ENCODE results near the gene ABCC8. TPM values are rescaled to one million over a fixed set of nuclear protein-coding genes. Genes with fewer than 3 reads are reported as not detected.

ABCC8 gene
- total and polyA plus RNA-seq, 9 of the 15 experiments (the other 6 are each of a cell fraction or from before 2014, with no cell fraction given), result not detected

DNA sequence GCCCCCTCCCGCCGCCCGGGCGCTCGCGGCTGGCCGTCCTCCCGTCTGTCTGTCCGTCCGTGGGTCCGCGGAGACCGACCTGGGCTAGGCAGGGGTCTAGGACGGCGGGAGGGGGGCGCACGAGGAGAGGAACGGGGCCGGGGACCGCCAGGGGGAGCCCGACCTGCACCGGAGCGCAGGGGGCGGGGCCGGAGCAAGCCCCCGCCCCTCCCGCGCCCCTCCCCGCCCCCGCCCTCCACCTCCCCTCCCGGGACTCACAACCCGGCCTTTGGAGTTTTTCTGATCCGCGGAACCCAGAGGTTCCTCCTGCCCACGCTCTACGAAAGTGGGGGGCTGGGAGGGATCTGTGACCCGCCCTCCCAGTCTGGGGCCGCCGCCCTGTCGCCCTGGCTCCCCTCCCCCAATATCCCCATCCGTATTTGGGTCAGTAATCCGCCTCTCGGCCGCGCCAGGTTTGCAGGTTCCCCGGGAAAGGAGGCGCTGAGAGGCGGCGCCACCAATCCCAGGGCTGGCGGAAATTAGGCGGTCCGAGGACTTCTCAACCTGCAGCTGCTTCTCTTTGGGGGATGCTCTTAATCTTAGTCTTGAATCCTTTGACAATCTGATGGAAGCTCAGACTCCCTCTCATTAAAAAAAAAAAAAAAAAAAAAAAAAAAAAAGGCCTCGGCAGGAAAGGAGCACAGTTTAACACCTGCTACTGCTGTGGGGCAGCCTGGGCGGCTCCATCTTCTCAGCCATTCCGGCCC lies 87.3 kb downstream of the ABCC8 start (continued):
- TF ChIP-seq, protein P1, sequence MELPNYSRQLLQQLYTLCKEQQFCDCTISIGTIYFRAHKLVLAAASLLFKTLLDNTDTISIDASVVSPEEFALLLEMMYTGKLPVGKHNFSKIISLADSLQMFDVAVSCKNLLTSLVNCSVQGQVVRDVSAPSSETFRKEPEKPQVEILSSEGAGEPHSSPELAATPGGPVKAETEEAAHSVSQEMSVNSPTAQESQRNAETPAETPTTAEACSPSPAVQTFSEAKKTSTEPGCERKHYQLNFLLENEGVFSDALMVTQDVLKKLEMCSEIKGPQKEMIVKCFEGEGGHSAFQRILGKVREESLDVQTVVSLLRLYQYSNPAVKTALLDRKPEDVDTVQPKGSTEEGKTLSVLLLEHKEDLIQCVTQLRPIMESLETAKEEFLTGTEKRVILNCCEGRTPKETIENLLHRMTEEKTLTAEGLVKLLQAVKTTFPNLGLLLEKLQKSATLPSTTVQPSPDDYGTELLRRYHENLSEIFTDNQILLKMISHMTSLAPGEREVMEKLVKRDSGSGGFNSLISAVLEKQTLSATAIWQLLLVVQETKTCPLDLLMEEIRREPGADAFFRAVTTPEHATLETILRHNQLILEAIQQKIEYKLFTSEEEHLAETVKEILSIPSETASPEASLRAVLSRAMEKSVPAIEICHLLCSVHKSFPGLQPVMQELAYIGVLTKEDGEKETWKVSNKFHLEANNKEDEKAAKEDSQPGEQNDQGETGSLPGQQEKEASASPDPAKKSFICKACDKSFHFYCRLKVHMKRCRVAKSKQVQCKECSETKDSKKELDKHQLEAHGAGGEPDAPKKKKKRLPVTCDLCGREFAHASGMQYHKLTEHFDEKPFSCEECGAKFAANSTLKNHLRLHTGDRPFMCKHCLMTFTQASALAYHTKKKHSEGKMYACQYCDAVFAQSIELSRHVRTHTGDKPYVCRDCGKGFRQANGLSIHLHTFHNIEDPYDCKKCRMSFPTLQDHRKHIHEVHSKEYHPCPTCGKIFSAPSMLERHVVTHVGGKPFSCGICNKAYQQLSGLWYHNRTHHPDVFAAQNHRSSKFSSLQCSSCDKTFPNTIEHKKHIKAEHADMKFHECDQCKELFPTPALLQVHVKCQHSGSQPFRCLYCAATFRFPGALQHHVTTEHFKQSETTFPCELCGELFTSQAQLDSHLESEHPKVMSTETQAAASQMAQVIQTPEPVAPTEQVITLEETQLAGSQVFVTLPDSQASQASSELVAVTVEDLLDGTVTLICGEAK (IDR thresholded peaks at IDR 0.05), result peak; percentile 37; the same call in 1 of the 2 replicates
- TF ChIP-seq, protein P1 (CRISPR knock-in tag; IDR thresholded peaks at IDR 0.05), result no peak
- peak; percentile 81 for TF ChIP-seq NEUROD1 (IDR thresholded peaks at IDR 0.05; ENCODE audit: borderline replicate concordance, low read depth, low read length, partially characterized antibody)
- peak; percentile 46; the same call in 1 of the 2 replicates for TF ChIP-seq RB1 (IDR thresholded peaks at IDR 0.05; ENCODE audit: low read depth)
- TF ChIP-seq CXXC5 (CRISPR knock-in tag; IDR thresholded peaks at IDR 0.05), result peak; percentile 74
- peak; percentile 86 for TF ChIP-seq TOE1 (IDR thresholded peaks at IDR 0.05; ENCODE audit: borderline replicate concordance)
- no peak for TF ChIP-seq TOE1 (CRISPR knock-in tag; IDR thresholded peaks at IDR 0.05; ENCODE audit: borderline replicate concordance, low read depth)
- TF ChIP-seq CREM (IDR thresholded peaks at IDR 0.05; ENCODE audit: low read depth), result peak; percentile 26; the same call in 1 of the 2 replicates
- TF ChIP-seq ZNF583 (CRISPR knock-in tag; IDR thresholded peaks at IDR 0.05), result no peak
- TF ChIP-seq, protein P2, sequence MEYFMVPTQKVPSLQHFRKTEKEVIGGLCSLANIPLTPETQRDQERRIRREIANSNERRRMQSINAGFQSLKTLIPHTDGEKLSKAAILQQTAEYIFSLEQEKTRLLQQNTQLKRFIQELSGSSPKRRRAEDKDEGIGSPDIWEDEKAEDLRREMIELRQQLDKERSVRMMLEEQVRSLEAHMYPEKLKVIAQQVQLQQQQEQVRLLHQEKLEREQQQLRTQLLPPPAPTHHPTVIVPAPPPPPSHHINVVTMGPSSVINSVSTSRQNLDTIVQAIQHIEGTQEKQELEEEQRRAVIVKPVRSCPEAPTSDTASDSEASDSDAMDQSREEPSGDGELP (CRISPR knock-in tag; IDR thresholded peaks at IDR 0.05; ENCODE audit: borderline replicate concordance), result peak; percentile 24; the same call in 1 of the 2 replicates
- TF ChIP-seq, protein P3, sequence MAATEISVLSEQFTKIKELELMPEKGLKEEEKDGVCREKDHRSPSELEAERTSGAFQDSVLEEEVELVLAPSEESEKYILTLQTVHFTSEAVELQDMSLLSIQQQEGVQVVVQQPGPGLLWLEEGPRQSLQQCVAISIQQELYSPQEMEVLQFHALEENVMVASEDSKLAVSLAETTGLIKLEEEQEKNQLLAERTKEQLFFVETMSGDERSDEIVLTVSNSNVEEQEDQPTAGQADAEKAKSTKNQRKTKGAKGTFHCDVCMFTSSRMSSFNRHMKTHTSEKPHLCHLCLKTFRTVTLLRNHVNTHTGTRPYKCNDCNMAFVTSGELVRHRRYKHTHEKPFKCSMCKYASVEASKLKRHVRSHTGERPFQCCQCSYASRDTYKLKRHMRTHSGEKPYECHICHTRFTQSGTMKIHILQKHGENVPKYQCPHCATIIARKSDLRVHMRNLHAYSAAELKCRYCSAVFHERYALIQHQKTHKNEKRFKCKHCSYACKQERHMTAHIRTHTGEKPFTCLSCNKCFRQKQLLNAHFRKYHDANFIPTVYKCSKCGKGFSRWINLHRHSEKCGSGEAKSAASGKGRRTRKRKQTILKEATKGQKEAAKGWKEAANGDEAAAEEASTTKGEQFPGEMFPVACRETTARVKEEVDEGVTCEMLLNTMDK (IDR thresholded peaks at IDR 0.05; ENCODE audit: borderline replicate concordance, insufficient read depth, low read depth, low read length, poor library complexity, severe bottlenecking), result peak; percentile 94
- TF ChIP-seq RAD21 (CRISPR knock-in tag; conservative IDR thresholded peaks at IDR 0.05 in 1 of 2, IDR thresholded peaks at IDR 0.05 in 1 of 2), result peak; percentile 17 to 23; a peak in 2 of 4 replicates
- TF ChIP-seq RCOR1 (IDR thresholded peaks at IDR 0.05; ENCODE audit: borderline replicate concordance in 1 of 2, low read depth in 2 of 2, low read length in 2 of 2), result no peak
